ENCODE results near the gene SLC2A4RG.
A peak's percentile ranks its signal among the peaks of the same experiment; 100 is the strongest.

Gene SLC2A4RG

DNA sequence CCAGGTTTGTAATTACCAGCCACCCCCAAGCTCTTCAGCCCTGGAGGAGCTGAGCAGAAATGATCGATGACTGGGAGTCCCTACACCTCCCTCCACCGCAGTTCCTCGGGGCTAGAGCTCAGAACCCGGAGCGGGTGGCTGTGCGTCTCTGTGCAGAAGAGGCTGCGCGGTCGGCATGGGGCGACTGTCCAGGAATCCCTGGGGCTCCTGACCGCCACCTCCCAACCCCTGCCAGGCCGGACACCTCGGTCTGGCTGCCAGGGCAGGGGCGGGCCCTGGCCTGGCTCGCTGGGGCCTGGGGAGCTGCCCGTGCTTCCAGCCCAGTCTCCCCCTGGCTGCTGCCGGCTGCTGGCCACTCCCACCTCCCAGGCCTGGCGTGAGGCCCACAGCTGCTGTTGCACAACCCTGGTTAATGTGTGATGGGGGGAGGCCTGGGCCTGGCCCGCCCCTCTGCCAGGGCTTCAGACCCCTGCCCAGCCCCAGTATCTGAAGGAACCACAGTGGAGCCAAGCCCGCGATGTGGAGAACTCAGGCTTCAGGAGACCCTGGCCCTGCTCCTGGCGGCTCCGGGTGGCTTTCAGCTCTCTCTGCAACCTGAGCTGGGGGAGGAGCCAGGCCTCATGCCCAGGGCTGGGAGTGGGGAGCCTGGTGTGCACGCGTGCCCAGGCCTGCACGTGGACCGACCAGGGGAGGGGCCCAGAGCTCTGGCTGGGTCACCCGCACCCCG is 1.2 kb downstream of the SLC2A4RG start:
- POLR2A ChIA-PET (ENCODE audit: low non-redundant PET): interaction anchor here (0.5 to 1.2 kb wide), 4 partner anchors 26 to 195 kb away, joined by 3 to 6 read pairs (median 4); partner anchors contain the start of genes ARFRP1 and ZGPAT
- peak overlapping the region; percentile 99 for H3K27ac ChIP-seq
- peak; percentile 97 for DNase-seq (ENCODE audit: low spot score)
- TF ChIP-seq, protein P1, sequence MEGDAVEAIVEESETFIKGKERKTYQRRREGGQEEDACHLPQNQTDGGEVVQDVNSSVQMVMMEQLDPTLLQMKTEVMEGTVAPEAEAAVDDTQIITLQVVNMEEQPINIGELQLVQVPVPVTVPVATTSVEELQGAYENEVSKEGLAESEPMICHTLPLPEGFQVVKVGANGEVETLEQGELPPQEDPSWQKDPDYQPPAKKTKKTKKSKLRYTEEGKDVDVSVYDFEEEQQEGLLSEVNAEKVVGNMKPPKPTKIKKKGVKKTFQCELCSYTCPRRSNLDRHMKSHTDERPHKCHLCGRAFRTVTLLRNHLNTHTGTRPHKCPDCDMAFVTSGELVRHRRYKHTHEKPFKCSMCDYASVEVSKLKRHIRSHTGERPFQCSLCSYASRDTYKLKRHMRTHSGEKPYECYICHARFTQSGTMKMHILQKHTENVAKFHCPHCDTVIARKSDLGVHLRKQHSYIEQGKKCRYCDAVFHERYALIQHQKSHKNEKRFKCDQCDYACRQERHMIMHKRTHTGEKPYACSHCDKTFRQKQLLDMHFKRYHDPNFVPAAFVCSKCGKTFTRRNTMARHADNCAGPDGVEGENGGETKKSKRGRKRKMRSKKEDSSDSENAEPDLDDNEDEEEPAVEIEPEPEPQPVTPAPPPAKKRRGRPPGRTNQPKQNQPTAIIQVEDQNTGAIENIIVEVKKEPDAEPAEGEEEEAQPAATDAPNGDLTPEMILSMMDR (conservative IDR thresholded peaks at IDR 0.05; ENCODE audit: low read depth): no peak
- CTCF ChIA-PET: interaction anchor here (0.6 to 1.3 kb wide), 4 partner anchors 33 to 298 kb away, joined by 3 to 5 read pairs (median 4); partner anchors contain the start of gene ARFRP1

DNA sequence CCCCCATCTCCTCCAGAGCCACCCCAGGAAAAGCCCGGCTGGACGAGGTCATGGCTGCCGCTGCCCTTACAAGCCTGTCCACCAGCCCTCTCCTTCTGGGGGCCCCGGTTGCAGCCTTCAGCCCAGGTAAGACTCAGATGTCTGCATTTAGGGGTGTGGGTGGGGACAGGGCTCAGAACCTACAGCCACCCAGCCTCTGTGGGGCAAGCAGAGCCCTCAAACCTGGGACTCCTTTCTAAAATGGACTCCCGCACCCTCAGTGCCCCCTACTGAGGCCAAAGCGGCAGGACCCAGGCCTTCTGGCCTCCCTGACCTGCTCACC is 1.7 kb downstream of the SLC2A4RG start:
- no peak for DNase-seq (ENCODE audit: low spot score)
- ChIA-PET POLR2A (ENCODE audit: low non-redundant PET) (interaction anchor here (0.5 to 0.9 kb wide), 3 partner anchors 25 to 195 kb away, joined by 3 to 4 read pairs (median 3); no protein-coding TSS in a partner anchor), CTCF (interaction anchor here (1.0 to 1.3 kb wide), 3 partner anchors 34 to 297 kb away, joined by 3 to 4 read pairs (median 3); partner anchors contain the start of gene ARFRP1)
- TF ChIP-seq, protein P1 (conservative IDR thresholded peaks at IDR 0.05; ENCODE audit: low read depth): no peak
- peak overlapping the region; percentile 99 for H3K27ac ChIP-seq

DNA sequence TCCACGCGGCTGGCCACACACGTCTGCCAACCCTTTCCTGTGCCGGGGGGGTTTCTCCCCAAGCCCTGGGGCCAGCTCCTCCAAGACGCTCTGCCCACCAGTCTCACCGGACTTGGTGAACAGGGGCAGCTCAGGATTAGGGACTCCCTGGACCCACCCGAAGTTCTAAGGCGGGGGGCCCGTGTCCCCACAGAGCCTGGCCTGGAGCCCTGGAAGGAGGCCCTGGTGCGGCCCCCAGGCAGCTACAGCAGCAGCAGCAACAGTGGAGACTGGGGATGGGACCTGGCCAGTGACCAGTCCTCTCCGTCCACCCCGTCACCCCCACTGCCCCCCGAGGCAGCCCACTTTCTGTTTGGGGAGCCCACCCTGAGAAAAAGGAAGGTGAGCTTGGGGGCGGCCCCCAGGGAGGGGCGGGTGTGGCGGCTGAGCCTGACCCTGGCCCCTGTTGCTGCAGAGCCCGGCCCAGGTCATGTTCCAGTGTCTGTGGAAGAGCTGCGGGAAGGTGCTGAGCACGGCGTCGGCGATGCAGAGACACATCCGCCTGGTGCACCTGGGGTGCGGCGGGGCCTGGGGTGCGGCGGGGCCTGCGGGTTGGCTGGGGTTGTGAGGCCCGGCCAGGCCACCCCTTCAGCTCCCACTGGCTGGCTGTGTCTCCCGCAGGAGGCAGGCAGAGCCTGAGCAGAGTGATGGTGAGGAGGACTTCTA is 2.3 kb downstream of the SLC2A4RG start:
- H3K27ac ChIP-seq: peak overlapping the region; percentile 99
- CTCF ChIA-PET: interaction anchor here (0.6 to 1.3 kb wide), 6 partner anchors 10 to 297 kb away, joined by 3 to 4 read pairs (median 3); partner anchors contain the start of gene ARFRP1
- TF ChIP-seq, protein P1 (conservative IDR thresholded peaks at IDR 0.05; ENCODE audit: low read depth): no peak
- POLR2A ChIA-PET (ENCODE audit: low non-redundant PET): interaction anchor here (0.5 to 1.2 kb wide), 3 partner anchors 34 to 196 kb away, joined by 3 to 5 read pairs (median 3); partner anchors contain the start of genes ARFRP1 and ZGPAT
- no peak for DNase-seq (ENCODE audit: low spot score)

DNA sequence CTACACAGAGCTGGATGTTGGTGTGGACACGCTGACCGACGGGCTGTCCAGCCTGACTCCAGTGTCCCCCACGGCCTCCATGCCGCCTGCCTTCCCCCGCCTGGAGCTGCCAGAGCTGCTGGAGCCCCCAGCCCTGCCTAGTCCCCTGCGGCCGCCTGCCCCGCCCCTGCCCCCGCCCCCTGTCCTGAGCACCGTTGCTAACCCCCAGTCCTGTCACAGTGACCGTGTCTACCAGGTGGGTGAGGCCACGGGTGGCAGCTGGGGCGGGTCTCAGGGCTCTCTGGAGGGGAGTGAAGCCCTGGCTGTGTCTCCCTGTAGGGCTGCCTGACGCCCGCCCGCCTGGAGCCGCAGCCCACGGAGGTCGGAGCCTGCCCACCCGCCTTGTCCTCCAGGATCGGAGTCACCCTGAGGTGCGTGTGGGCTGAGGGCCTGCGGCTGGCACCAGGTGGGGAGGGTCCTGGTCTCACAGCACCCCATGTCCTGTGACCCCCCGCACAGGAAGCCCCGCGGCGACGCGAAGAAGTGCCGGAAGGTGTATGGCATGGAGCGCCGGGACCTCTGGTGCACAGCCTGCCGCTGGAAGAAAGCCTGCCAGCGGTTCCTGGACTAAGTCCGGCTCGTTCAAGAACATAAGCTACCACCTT is 2.9 kb downstream of the SLC2A4RG start:
- TF ChIP-seq, protein P1 (conservative IDR thresholded peaks at IDR 0.05; ENCODE audit: low read depth): no peak
- CTCF ChIA-PET: interaction anchor here (0.6 to 1.2 kb wide), 4 partner anchors 9 to 113 kb away, joined by 3 read pairs; no protein-coding TSS in a partner anchor
- peak overlapping the region; percentile 99 for H3K27ac ChIP-seq
- POLR2A ChIA-PET (ENCODE audit: low non-redundant PET): interaction anchor here (0.5 to 1.2 kb wide), 5 partner anchors 31 to 372 kb away, joined by 4 to 7 read pairs (median 5); partner anchors contain the start of genes ARFRP1 and ZGPAT
- no peak for DNase-seq (ENCODE audit: low spot score)

DNA sequence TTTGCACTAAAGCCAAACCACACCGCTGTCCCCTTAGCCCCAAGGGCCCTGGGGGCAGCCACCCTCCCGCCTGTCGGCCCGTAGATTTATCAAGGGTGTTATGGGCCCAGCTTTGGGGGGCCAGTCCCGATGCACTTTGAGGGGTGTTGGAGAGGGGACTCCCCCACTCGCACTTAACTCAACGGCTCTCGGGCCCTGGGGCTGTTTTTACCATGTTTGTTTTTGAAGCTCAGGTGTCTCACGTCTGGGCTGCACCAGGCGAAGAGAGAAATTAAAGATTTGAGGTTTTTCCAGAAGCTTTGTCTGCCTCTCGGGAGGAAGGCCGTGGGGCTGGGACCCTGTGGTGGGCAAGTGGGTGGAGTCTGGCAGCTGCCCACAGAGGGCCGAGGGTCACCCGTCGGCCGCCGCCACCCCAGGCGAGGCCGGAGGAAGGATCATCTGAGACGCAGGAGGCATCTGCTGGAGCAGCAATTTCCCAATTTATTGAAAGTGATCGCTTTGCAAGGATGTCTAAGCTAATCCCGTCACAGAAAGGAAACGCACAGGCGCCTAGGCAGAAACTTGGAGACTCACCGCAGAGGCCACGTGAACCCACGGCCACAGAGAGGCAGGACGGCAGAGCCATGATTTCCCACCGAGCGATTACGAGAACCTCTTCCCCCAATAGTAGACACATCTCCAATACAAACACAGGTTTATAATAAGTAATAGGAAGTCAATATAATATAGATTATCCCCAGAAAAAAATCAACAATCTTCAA is 3.8 kb downstream of the SLC2A4RG start:
- POLR2A ChIA-PET (ENCODE audit: low non-redundant PET): interaction anchor here (0.5 to 0.6 kb wide), 4 partner anchors 30 to 111 kb away, joined by 3 to 7 read pairs (median 5); no protein-coding TSS in a partner anchor
- H3K27ac ChIP-seq: peak overlapping the region; percentile 99
- DNase-seq (ENCODE audit: low spot score): no peak
- CTCF ChIA-PET: interaction anchor here (0.7 to 1.2 kb wide), 2 partner anchors 43 to 112 kb away, joined by 3 read pairs; no protein-coding TSS in a partner anchor
- TF ChIP-seq, protein P1 (conservative IDR thresholded peaks at IDR 0.05; ENCODE audit: low read depth): no peak

Measured in RWPE1 (cell line).